ENCODE results near the gene TBC1D4. TPM values are rescaled to one million over a fixed set of nuclear protein-coding genes. Genes with fewer than 3 reads are reported as not detected.

Gene TBC1D4
- total and polyA plus RNA-seq, 2 experiments from 2014 or later = 18.7 to 38.2 TPM

DNA sequence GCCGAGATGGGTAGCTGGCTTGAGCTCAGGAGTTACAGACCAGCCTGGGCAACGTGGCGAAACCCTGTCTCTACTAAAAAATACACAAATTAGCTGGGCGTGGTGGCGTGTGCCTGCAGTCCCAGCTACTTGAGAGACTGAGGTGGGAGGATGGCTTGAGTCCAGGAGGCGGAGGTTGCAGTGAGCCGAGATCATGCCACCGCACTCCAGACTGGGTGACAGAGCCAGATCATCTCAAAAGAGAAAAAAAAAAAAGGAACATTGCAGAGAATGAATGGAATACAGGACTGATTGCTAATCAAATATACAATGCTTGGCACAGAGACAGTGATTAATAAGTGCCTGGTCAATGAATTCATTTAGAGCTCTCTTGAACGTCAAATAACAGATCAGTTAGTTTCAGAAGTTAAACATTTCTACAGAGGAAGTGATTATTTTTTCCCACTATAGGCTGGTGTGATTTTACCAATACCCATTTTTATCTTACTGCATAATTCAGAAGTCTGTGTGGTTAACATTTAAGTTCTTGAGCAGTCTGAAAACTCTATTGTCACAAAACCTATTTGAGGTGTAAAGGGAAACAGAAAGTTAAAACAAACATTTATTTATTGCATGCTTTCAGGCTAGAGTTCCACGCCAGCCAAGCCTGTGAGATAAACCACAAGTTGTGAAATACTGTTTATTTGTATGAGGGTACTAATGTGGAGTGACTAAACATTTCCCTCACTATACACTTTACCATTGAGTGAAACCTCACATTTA lies 7.7 kb upstream of the TBC1D4 start (continued):
- TF ChIP-seq, protein P1, sequence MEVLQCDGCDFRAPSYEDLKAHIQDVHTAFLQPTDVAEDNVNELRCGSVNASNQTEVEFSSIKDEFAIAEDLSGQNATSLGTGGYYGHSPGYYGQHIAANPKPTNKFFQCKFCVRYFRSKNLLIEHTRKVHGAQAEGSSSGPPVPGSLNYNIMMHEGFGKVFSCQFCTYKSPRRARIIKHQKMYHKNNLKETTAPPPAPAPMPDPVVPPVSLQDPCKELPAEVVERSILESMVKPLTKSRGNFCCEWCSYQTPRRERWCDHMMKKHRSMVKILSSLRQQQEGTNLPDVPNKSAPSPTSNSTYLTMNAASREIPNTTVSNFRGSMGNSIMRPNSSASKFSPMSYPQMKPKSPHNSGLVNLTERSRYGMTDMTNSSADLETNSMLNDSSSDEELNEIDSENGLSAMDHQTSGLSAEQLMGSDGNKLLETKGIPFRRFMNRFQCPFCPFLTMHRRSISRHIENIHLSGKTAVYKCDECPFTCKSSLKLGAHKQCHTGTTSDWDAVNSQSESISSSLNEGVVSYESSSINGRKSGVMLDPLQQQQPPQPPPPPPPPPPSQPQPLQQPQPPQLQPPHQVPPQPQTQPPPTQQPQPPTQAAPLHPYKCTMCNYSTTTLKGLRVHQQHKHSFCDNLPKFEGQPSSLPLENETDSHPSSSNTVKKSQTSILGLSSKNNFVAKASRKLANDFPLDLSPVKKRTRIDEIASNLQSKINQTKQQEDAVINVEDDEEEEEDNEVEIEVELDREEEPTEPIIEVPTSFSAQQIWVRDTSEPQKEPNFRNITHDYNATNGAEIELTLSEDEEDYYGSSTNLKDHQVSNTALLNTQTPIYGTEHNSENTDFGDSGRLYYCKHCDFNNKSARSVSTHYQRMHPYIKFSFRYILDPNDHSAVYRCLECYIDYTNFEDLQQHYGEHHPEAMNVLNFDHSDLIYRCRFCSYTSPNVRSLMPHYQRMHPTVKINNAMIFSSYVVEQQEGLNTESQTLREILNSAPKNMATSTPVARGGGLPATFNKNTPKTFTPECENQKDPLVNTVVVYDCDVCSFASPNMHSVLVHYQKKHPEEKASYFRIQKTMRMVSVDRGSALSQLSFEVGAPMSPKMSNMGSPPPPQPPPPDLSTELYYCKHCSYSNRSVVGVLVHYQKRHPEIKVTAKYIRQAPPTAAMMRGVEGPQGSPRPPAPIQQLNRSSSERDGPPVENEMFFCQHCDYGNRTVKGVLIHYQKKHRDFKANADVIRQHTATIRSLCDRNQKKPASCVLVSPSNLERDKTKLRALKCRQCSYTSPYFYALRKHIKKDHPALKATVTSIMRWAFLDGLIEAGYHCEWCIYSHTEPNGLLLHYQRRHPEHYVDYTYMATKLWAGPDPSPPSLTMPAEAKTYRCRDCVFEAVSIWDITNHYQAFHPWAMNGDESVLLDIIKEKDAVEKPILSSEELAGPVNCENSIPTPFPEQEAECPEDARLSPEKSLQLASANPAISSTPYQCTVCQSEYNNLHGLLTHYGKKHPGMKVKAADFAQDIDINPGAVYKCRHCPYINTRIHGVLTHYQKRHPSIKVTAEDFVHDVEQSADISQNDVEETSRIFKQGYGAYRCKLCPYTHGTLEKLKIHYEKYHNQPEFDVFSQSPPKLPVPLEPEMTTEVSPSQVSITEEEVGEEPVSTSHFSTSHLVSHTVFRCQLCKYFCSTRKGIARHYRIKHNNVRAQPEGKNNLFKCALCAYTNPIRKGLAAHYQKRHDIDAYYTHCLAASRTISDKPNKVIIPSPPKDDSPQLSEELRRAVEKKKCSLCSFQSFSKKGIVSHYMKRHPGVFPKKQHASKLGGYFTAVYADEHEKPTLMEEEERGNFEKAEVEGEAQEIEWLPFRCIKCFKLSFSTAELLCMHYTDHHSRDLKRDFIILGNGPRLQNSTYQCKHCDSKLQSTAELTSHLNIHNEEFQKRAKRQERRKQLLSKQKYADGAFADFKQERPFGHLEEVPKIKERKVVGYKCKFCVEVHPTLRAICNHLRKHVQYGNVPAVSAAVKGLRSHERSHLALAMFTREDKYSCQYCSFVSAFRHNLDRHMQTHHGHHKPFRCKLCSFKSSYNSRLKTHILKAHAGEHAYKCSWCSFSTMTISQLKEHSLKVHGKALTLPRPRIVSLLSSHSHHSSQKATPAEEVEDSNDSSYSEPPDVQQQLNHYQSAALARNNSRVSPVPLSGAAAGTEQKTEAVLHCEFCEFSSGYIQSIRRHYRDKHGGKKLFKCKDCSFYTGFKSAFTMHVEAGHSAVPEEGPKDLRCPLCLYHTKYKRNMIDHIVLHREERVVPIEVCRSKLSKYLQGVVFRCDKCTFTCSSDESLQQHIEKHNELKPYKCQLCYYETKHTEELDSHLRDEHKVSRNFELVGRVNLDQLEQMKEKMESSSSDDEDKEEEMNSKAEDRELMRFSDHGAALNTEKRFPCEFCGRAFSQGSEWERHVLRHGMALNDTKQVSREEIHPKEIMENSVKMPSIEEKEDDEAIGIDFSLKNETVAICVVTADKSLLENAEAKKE (CRISPR knock-in tag; IDR thresholded peaks at IDR 0.05) = no peak
- TF ChIP-seq, protein P2, sequence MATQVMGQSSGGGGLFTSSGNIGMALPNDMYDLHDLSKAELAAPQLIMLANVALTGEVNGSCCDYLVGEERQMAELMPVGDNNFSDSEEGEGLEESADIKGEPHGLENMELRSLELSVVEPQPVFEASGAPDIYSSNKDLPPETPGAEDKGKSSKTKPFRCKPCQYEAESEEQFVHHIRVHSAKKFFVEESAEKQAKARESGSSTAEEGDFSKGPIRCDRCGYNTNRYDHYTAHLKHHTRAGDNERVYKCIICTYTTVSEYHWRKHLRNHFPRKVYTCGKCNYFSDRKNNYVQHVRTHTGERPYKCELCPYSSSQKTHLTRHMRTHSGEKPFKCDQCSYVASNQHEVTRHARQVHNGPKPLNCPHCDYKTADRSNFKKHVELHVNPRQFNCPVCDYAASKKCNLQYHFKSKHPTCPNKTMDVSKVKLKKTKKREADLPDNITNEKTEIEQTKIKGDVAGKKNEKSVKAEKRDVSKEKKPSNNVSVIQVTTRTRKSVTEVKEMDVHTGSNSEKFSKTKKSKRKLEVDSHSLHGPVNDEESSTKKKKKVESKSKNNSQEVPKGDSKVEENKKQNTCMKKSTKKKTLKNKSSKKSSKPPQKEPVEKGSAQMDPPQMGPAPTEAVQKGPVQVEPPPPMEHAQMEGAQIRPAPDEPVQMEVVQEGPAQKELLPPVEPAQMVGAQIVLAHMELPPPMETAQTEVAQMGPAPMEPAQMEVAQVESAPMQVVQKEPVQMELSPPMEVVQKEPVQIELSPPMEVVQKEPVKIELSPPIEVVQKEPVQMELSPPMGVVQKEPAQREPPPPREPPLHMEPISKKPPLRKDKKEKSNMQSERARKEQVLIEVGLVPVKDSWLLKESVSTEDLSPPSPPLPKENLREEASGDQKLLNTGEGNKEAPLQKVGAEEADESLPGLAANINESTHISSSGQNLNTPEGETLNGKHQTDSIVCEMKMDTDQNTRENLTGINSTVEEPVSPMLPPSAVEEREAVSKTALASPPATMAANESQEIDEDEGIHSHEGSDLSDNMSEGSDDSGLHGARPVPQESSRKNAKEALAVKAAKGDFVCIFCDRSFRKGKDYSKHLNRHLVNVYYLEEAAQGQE (IDR thresholded peaks at IDR 0.05; ENCODE audit: unreplicated experiment) = no peak
- TF ChIP-seq, protein P3, sequence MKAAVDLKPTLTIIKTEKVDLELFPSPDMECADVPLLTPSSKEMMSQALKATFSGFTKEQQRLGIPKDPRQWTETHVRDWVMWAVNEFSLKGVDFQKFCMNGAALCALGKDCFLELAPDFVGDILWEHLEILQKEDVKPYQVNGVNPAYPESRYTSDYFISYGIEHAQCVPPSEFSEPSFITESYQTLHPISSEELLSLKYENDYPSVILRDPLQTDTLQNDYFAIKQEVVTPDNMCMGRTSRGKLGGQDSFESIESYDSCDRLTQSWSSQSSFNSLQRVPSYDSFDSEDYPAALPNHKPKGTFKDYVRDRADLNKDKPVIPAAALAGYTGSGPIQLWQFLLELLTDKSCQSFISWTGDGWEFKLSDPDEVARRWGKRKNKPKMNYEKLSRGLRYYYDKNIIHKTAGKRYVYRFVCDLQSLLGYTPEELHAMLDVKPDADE (IDR thresholded peaks at IDR 0.05) = no peak
- TF ChIP-seq EZH2 (IDR thresholded peaks at IDR 0.05; ENCODE audit: low read depth, unreplicated experiment) = no peak
- no peak for TF ChIP-seq NANOG (IDR thresholded peaks at IDR 0.05; ENCODE audit: borderline replicate concordance)
